NCI-H82 treated with DMSO at 0.1 percent for 48 hours (cell line): ENCODE results near the gene GJB5.
"Not testable (repeated sequence)": the region's sequence is repeated elsewhere in the genome, so short reads cannot be mapped to it uniquely, and the experiment has no call there.

ENCODE experiments used
- DNase-seq: peaks from one replicate; lab custom pipeline; 2025; ENCODE audit not compliant: unreplicated experiment; lab: John Stamatoyannopoulos, UW

The GJB5 gene

DNA sequence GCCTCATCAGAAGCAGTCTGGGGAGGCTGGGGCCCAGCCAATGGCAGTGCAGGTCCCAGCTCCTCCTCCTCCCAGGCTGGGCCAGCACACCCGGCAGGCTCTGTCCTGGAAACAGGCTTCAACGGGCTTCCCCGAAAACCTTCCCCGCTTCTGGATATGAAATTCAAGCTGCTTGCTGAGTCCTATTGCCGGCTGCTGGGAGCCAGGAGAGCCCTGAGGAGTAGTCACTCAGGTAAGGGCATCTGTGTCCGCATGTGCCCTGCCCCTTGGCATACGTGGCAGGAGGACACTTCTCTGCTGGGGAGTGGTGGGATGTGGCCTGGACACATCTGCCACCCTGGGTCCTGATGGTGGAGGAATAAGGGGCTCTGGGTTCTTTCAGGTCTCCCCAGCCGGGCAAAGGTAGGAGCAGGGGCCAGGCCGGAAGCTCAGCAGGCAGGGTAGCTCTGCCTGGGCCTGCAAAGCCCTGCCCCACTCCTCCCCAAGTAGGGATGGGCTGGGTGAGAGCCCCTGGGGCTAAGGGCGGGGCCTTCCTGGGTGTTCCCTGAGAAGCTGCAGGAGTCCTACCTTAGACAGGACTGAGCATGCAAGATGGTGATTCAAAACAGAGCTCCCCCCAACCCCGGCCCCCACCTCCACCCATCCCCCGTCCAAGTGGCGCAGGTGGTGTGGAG, at the start of gene GJB5:
TSS of gene GJB5 (plus strand) at position 84 of the 674 bp plus-strand sequence. CDS start 2,284 bp downstream, outside the sequence.
- no peak for DNase-seq

DNA sequence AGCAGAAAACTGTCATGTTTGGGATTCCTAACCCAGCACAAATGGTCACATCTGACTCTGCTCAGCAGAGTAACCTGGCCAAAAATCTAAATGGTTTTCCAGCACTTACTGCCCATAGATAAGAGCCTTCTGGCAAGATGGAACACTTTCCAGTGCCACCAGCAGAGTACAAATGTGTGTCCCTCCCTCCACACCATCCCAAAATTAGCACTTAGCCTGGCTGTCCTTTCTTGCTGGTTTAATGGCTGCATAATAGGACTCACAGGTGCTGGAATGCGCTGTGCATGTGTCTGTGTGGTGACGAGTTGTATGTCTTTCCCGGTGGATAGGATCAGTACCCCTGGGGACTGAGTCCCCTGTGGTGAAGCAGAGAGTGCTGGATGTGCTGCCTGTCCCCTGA, 49.8 kb upstream of the GJB5 start:
- DNase-seq = no peak

DNA sequence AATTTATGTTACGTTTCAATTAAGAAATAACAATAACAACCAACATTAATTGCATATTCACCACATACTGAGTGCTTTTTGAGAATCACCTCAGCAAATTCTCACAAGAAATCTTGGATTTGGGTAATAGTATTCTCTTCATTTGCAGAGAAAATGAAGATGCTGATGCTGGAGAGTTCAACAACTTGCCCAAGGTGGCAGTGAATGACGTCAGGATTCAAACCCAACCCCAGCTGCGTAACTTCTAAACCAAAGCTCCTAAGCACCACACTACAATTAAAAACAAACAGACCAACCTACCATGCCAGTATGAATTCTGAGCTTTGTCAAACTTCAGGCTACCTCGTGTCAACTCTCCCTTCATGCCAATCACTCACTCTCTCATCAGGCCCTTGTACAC, 46.7 kb upstream of the GJB5 start:
- no peak for DNase-seq

DNA sequence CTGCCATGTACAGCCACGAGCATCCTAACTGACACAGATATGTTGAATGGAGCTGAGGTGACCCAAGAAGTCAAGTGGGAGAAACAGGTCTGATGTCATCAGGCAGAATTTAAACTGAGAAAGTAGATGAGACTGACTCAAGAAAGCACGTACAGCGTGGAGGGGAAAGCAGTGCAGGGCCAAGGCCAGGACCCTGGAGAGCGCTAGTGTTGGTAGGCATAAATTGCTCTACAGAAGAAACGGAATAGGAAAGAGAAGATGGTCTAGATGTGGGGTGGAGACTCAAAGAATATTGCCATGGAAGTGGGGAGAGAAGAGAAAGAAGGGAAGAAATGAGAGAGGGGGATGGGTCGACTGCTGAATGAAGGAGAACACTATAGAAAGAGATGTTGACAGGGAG, 45.3 kb upstream of the GJB5 start:
- DNase-seq = no peak

DNA sequence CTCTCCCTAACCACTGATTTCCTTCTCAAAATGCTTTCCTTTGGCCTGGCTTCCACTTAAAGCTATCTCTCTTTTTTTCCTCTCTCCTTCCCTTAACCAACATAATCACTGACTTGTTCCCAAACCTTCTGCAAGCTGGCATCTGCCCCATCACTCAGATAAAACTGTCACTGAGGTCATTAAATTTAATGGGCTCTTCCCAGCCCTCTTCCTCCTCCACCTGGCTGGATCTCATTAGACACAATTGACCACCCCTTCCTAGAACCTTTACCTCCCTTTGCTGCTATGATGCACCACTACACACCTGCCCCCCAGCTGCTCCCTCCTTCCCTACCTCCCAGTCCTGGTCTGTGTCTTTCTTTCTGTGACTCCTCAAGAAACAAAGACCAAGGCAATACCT, 44.0 kb upstream of the GJB5 start:
- no peak for DNase-seq

DNA sequence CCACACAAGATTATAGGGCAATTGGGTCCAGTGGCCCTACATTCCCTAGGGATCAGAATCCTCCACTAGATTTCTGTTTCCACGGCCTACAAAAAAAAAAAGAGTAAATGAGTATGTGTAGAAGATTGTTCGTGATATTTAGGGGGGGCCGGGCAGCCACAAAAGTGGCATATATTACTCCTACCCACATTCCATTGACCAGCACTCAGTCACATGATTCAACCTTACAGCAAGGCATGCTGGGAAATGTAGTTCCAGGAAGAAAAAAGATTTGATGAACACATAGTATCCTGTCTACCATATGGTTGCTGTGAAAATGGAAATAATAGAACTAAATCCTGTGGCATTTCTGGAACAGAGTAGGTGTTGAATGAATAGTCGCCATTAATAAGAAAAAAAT, 43.4 kb upstream of the GJB5 start:
- DNase-seq = no peak

DNA sequence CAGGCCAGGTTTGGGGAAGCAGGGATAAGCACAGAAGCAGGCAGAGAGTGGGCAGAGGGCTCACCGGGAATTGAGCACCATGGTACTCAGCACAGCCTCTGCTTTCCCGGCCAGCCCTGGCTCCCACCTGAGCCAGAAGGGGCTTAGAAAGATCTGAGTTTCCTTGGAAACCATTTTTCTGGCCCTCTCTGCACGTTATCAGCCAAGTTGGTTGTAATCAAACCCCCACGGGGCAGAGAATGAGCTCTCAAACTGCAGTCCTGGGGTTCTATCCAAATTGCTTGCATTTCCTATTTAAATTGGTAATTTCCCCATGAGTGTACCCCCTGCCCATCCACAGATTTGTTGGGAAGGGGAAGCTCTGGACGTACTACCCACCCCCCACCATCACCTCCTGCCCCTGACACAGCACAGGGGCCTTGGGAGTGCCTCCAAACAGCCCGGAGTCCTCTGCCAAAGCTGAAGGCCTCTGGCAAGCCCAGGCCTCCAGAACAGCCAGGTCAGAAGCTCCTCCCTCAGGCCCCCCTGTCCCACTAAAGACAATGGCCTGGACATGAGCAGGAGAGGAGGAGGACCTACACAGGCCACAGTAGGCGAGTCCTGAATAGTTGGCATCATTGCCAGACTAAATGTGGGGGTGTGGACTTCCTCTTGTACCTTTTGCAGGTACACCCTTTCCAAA, 42.7 kb upstream of the GJB5 start:
- DNase-seq = no peak

DNA sequence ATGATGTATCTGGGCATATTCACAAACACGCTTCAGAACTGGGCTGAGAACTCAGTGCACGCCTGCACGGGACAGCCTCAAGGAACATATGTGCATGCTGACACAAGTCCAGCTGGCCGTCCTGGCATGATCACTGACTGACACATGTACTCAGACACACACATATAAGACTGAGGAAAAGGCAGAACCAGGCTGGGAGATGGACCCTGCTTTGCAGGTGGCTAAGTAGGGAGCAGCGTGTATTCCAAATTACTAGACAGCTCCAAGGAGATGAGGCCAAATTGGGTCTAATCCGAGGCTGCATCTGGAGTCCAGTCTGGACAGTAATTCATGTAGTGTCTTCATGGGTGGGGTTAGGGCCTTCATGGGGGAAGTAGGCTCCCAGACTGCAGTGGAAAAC, 41.4 kb upstream of the GJB5 start:
- DNase-seq = no peak

DNA sequence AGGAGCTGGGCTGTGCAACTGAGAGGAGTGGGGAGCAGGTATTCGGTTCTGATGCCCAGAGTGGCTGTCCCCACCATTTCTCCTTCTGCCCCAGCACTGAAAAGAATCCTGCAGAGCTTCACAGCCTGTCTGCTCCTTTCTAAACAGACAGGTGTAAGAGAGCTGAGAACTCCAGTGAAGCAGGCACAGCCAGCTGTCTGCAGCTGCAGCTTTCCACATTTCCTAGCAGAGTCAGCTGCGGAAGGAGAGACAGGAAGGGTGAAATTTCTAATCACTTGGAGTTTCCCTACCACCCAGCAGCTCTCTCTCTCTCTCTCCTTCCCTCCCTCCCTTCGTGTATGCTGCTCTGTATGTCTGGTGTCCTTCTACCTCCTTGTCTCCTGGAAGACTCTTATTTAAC, 40.5 kb upstream of the GJB5 start:
- DNase-seq = no peak

DNA sequence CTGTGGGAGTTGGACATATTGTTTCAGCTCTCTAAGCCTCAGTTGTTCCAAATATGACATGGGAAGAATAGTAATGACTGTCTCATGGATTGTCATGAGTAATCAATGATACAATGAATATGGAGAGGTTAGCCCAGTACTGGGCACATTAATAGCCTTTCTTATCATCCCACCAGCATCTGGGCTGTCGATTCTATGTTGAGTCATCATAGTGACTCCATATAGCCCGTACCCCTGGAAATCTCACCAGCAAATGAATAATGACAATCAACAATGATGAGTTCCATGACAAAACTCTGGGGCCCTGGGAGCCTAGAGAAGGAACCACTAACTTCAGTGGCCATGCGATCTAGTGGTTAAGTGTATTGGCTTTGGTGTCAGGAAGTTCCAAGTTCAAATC, 39.7 kb upstream of the GJB5 start:
- DNase-seq = no peak

DNA sequence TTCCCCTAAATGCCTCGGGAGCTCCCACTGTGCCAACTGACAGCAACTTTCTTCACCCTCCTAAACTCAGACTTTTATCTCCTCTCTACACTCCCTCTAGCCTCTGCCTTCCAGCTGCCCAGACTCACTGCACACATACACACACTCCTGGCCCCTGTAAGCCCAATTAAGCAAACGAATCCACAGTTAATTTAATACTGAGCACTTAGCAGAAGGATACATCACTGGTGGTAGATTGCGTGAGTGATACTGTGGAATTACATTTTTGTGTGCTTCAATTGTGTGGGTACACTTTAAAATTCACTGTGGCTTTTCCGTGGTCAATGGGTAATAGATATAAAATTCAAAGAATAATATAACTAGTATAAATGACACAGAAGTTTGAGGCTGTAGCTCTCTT, 33.6 kb upstream of the GJB5 start:
- no peak for DNase-seq

DNA sequence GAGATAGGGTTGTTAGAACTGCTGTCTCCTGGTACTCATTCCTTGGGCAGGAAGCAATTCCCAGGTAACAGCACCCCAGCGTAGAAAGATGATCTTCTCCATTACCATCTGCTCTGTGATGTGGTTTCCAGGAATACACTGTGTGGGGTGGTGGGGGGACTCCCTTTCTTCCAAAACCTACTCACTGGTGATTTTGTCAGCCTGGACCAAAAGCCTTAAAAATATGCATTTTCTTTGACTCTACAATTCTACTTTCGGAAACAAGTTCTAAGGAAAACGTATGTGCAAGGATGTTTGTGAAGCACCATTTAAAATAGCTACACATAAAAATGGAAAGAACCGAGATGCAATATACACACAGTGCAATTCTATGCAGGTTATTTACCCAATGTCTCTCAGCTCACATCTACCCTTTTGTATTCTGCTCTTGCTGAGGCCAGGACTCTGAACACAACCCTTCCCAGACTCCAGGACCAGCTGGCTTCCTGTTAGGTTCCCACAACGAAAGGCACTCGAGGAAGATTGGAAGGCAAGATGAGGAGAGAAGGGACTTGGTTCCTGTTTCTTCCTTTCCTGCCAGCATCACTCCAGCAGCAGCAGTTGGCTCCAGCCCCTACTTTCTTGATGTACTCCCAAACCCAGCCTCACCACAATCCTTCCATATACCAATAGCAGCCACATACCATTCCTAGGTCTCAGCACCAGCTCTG, 33.0 kb upstream of the GJB5 start:
- no peak for DNase-seq

DNA sequence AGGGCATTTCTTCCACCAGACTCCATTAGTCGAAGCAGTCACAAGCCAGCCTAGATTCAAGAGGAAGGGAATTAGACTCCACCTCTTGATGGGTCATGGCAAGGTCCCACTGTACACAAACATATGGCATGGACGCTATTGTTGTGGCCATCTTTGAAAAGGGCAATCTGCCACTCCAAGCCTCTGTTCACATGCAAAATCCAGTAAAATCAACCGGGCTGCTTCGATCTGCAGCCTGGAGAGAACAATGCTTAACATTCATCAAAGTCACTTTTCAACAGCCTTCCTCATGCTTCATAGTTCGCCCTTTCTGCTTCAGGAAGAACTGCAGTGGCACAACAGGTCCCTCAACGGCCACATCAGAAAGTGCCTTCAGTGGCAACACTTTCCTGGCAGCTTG, 28.0 kb upstream of the GJB5 start:
- no peak for DNase-seq

DNA sequence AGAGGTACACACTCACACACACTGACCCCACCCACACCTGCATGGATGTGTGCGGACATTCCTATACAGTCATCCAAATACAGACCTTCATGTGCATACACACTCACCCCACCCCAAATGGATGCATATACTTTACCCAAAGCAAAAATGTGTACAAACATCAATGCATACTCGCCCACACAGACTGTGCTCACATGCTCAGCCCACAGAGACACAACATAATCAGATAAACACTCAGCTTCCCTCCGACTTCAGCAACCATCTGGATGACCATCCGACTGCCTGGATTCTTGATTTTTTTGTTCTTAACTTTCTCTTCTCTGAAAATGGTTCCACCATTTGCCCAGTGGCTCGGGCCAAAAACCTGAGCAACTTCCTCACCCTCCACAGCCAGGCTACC, 24.4 kb upstream of the GJB5 start:
- no peak for DNase-seq

DNA sequence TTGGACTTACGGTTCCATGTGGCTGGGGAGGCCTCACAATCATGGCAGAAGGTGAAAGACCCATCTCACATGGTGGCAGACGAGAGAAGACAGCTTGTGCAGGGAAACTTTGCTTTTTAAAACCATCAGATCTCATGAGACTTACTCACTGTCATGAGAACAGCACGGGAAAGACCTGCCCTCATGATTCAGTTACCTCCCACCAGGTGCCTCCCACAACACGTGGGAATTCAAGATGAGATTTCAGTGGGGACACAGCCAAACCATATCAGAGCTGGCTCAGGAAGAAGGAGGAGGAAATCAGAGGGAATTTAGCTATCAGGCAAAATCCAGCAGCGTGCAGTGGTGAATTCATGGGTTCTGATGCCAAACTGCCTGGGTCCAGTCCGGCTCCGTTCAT, 22.0 kb upstream of the GJB5 start:
- not testable (repeated sequence) for DNase-seq

DNA sequence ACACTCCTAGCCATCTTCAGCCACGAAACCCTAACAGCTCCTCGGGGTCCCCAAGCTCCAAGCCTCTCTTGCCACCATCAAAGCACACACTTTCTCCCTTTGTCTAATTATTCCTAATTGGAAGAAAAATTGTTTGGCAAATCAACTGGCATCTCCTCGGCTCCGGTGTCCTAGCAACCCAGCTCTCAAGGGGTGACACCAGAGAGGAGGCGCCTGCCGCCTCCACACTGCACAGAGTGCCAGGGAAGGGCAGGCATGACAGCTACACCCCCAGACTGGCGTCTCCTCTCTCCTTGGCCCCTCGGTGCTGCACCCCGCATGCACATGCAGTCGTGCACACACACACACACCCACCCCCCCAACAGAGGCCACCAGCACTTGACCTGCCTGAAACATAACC, 18.2 kb upstream of the GJB5 start:
- no peak for DNase-seq

DNA sequence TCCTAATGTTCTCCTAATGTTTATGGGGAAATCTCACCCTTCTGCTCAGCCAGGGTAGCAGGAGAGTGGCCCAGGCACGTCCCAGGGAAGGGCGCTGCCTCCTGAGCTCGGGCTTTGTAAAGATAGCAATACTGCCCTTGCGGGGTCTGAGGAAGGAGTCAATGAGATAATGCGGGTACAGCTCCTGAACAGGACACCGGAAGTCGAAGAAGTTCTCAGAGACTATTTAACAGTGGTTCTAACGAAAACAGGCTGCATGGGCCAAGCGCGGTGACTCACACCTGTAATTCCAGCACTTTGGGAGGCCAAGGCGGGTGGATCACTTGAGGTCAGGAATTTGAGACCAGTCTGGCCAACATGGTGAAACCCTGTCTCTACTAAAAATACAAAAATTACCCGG, 17.6 kb upstream of the GJB5 start:
- not testable (repeated sequence) for DNase-seq

DNA sequence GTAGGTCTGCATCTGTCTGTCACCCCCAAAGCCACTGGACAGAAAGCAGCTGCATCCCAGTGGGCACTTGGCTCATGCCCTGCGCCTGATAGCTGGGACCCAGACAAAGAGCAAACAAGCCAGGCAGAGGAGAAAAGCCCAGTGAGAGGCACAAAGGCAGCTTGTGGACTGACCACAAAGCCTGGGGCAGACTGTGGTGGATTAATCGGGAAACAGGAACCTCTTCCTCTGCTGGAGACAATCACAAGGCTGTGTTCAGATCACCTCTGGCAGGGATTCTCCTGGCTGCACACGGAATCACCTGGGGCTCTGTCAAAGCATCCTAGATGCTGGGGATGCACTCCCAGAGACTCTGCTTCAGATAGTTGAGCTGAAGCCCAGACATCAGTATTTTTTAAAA, 15.2 kb upstream of the GJB5 start:
- no peak for DNase-seq

DNA sequence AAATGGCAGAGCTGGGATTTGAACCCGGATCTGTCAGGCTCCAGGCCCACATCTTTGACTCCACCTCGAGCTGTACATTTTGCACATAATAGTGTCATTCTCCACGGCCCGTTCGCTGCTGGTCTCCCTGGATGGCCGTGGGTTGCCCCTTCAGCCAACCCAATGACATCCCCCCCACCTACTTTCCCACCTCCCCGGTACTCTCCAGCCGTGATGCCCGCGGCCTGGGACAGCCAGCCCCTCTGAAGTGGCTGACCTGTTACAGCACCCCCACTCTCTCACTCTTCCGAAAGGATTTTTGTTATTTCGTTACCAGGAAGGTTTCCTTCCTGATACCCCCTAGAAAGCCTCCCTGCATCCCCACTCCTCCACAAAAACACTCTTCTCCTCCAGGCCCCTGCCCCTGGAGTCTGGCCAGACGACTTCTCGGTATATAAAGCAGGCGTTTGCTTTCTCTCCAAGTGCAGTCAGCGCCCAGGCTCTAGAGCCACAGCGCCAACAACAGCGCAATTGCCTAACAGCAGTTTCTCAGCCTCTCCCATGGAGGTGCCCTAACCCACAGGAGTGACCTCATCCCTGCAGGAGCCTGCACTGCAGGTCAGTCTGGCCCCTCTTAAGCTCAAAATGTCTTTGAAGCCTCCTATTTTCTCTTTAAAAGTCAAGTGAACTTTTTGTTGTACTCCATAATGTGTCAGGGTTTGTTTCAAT, 14.5 kb upstream of the GJB5 start:
- no peak for DNase-seq

DNA sequence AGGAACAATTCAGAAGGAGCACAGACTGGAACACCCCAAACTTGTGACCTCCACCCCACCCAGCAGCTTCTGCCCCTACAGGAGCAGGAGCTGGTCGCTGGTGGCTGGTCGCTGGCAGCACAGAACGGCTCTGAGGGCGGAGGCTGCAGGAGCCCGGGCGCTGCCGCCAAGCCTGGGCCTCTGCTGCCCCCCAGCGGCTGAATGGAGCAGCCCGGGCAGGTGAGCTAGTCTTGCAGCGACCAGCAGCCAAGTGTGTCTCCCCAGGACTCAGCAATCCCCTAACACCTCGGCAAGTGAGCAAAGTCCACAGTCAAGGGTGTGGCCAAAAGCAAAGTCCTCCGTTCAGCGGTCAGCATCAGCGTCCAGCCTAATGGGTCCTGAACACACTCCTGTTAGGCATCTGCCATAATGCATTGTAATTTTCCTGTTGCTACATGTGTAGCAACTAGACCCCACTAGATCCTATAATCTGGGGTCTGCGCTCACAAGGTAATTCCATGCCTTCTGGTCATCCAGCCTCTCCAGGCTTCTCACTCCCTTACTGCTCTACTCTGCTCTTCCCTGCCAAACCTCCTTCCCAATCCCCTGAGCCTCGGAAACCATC, 12.1 kb upstream of the GJB5 start:
- peak; percentile 21 for DNase-seq

DNA sequence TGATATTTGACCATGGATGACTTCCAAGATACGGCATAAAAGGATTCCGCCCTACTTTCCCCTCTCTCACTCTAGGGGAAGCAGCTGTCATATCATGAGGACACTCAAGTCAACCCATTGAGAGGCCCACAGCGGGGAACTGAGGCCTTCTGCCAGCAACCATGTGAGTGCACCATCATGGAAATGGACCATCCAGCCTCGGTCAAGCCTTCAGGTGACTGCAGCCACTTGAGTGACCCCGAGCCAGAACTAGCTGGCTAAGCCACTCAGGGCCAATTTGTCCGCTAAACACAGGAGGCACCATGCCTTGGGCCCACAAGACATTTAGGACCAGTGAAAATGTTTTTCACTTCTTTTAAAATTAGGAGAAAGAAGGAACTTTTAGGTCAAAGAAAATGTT, 11.1 kb upstream of the GJB5 start:
- DNase-seq = no peak
